GM21825 (cell line): ENCODE measurements around the gene SSNA1.
"Not testable (repeated sequence)": the region's sequence is repeated elsewhere in the genome, so short reads cannot be mapped to it uniquely, and the experiment has no call there.

Experiments used
- ATAC-seq: cut with Tn5 transposase; IDR thresholded peaks from one replicate; pipeline ENCODE4 v1.9.1; 2021; ENCODE audit warnings: mild to moderate bottlenecking, moderate library complexity; ENCODE audit not compliant: unreplicated experiment

The SSNA1 gene

GRCh38 chr9:137228968-137229896 lies 40.8 kb downstream of the SSNA1 start:
- no peak for ATAC-seq

GRCh38 chr9:137229903-137230704 lies 41.6 kb downstream of the SSNA1 start:
- ATAC-seq, result no peak

- no peak for ATAC-seq
Observed at GRCh38 chr9:137230705-137231371, 42.4 kb downstream of the SSNA1 start, which contains the start of gene SLC34A3. TSS of gene SLC34A3 (plus strand) at chr9:137230901. CDS start at chr9:137231703, 802 bp downstream.

GRCh38 chr9:137231372-137232039 lies 43.0 kb downstream of the SSNA1 start:
- ATAC-seq, result no peak

- no peak for ATAC-seq
Observed at GRCh38 chr9:137232101-137232500, 43.6 kb downstream of the SSNA1 start.

GRCh38 chr9:137232510-137232909 lies 44.0 kb downstream of the SSNA1 start:
- ATAC-seq, result no peak

- no peak for ATAC-seq
Observed at GRCh38 chr9:137233143-137233980, 44.9 kb downstream of the SSNA1 start.

- no peak for ATAC-seq
Observed at GRCh38 chr9:137234055-137234697, 45.7 kb downstream of the SSNA1 start.

DNA sequence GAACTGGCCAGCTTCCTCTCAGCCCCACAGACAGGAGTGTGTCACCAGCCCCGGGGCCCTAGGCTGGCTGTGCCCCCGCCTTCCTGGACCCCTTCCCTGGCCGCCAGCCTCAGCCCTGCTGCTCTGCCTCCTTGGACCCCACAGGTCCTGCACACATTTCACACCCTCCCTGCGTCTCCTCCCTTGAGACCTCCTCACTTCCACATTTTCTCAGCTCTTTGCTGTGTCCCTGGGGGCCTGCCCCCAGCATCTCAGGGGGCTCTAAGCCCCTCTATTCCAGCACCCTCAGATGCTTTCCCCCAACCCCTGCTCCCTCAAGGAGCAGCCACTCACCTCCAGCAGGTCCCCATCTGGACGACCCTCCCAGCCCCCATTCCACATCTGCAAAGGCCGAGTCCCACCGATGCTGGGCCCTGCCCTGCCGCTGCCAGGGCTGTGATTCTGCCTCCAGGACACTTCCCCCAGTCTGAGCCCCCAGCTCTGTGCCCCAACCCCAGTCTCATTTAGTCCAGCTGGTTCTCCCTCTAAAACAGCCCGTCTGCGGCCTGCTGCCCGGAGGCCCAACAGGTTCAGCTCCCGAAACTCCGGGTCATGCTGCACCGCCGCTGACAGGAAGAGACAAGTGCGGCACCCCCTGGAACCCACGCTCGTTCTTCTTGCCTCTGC lies 46.4 kb downstream of the SSNA1 start:
- no peak for ATAC-seq

DNA sequence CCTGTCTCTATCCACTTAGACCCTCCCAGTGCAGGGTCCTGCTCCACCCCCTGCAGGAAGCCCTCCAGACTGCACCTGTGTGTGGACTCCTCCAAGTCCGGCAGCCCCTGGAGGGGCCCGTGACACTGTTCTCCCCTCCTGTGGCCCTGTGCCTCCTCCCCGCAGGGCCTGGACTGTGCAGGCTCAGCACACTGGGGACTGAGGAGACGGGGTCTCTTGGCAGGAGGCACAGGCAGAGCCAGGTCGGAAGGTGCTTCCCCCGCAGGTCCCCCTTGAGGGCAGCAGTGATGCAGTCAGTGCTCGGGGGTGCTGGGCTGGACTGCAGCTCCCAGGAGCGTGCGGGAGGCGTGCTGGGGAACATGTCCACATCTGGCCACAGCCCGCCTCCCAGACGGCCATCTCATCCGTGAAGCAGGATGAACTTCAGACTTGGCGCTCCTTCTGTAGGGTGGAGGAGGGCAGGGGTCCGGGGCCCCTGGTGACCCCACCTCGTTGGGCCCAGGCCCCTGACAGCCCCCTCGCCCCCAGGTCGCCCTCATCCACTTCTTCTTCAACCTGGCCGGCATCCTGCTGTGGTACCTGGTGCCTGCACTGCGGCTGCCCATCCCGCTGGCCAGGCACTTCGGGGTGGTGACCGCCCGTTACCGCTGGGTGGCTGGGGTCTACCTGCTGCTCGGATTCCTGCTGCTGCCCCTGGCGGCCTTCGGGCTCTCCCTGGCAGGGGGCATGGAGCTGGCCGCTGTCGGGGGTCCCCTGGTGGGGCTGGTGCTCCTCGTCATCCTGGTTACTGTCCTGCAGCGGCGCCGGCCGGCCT lies 47.2 kb downstream of the SSNA1 start:
- no peak for ATAC-seq

DNA sequence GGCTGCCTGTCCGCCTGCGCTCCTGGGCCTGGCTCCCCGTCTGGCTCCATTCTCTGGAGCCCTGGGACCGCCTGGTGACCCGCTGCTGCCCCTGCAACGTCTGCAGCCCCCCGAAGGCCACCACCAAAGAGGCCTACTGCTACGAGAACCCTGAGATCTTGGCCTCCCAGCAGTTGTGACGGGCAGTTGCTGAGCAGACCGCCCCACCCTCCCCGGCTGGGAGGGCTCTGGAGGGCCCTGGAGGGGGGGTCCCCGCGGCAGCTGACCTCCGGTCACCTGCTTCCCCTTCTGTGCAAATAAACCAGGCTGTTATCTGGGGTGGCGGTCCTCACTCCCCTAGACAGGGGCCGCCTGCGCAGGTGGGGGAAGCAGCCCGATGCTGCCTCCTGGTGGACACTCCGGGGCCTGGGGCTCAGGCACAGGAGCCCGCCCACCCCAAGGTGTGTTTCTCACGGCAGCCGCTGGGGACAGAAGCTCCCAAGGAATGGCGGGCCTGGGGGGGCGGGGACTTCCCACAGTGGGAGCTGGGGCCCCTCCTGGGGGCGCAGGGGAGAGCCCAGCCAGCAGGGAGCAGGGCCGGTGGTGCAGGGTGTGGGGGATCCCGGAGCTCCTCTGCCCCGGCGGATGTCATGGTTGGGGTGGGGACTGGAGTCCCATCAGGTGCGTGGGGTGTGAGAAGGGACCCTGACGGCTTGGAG lies 47.9 kb downstream of the SSNA1 start:
- no peak for ATAC-seq

- no peak for ATAC-seq
Observed at GRCh38 chr9:137236936-137237421, 48.5 kb downstream of the SSNA1 start.

DNA sequence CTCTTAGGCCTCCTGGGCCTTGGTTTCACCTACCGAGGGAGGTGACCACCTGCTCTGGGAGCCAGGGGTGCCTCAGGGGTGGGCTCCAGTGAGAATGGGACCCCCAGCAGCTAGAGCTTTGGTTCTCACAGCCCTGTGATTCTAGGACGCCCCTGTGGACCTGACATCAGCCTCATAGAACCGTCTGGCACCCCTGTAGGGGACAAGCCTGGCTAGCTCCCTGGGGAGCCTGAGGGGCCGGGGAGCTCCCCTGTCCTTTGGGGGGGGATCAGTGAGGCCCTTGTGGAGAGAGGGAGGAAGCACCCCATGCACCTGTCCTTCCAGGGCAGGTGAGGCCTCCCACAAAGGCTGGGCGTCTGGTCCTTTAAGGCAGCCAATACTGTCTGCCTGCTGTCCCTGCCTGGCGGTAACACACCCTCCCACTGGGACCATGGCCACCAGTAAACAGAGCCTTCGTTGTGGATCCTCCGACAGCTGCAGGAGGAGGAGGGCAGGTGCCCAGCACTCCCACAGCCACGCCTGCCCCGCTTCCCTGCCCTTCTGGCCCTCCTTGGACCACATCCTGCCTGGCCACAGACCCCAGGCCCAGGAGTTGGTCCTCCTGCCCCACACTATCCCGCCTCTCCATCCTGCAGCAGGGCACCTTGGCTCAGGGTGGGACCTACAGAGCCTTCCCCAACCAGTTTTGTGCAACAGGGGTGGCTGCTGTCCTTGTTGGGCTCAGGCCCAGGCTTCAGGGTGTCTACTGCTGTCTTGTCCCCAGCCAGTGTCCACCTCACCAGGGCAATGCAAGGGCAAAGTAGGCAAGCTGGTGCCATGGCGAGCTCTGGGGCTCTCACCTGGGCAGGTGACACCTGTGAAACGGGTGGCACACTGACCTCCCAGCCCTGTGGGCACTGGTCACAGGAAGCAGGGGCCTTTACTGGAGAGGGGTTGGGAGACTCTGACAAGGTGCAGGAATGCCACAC lies 49.6 kb downstream of the SSNA1 start:
- no peak for ATAC-seq

- not testable (repeated sequence) for ATAC-seq
Observed at GRCh38 chr9:137239541-137240200, 51.2 kb downstream of the SSNA1 start.
